Activated effector memory CD4-positive, alpha-beta T cell treated with anti-CD3 and anti-CD28 coated beads, Interleukin-2, amount 50 U/mL, for 16 hours (primary cell): ENCODE measurements around the gene SERPINH1.

Experiments used
- DNase-seq: peaks from one replicate; pipeline ENCODE4 v3.0.0-alpha.2; 2020

Gene SERPINH1

DNA sequence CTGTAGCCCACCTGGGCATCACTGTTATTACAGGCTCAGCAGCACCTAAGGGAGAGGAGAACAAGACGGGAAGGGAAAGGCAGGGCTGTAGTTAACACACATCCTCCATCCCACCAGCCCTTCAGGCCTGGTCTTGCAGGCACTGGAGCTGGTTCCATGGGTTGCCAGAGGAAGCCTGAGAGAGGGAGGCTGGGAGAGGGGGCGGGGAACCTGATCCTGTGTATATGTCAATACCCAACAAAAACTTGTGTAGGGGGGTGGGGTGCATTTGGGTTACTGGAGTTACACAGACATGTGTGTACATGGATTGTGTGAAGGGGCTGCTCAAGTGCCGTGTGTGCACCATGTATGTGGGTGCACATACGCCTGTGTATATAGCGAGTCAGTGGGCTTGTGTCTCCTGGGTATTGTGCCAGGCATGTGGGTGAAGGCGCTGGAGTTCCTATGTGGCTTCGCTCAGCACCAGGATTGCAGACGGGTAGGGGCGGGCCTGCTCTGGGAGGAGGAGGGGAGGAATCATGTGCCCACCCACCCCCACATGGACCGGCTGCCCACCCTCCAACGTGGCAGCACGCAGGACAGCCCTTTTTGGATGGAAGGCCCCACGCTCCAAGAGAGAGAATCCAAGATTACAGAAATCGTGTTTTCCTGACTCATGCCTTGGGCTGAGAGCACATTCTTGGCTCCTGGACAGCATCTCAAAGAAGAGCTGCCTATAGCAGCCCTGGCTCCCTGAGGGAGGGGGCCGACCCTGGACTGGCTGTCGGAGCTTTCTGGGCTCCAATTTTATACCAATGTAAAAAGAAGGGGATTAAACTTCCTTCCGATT, 4.2 kb upstream of the SERPINH1 start:
- no peak for DNase-seq

DNA sequence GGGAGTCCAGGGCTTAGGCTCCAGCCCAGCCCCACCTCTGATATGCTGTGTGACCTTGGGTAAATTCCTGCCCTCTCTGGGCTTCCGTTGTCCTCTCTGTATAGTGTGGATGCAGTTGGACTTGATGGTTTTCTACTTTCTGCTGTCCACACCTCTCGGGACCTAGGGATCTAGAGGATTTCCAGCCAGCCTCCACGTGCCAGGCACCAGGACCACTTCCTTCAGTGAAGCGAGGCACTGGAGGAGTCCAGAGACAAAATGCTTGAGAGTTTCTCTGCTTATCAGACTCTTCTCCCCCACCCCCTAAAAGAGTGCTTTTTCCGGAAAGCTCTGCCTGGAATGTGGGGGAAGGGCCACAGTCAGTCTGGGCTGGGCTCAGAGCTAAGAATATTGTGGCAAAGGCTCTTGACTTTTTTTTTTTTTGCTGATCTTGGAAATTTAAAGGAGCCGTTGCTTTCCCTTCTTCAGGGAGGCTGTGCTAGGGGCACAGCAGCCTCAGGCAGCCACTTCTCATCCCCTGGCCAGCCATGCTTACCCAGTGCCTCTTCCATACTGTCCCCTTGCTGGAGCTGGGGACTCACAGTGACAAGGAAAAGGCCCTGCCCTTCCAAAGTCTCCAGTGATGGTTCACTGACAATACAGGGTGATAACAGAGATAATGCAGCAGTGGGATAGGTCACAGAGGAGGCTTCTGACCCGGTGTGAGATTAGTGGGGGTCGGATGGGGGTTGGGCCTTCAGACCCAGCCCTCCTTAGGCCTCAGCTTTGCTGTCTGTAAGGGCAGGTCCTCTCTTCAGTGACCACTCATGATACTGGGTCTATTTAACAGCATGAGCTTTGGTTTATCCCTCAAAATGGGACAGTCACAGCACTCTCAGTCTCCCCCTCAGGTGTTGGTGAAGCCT, 2.9 kb upstream of the SERPINH1 start:
- no peak for DNase-seq

DNA sequence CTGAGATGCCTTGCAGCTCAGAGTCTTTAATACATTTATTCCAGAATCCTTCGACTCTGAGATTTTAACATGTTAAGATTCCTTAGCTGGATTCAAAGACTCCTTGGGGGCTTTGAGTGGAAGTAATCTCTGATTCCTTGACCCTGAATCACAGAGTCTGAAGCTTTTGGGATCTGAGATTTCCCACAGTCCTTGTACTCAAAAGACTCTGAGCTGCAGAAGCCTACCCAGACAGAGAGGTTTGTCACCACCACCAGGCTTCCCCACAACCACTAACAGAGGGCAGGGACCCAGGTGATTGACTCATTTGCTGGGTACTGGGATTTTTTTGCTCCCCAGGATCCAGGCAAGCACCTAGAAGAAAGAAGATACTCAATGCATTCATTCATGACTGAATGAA, 1.4 kb upstream of the SERPINH1 start:
- no peak for DNase-seq

DNA sequence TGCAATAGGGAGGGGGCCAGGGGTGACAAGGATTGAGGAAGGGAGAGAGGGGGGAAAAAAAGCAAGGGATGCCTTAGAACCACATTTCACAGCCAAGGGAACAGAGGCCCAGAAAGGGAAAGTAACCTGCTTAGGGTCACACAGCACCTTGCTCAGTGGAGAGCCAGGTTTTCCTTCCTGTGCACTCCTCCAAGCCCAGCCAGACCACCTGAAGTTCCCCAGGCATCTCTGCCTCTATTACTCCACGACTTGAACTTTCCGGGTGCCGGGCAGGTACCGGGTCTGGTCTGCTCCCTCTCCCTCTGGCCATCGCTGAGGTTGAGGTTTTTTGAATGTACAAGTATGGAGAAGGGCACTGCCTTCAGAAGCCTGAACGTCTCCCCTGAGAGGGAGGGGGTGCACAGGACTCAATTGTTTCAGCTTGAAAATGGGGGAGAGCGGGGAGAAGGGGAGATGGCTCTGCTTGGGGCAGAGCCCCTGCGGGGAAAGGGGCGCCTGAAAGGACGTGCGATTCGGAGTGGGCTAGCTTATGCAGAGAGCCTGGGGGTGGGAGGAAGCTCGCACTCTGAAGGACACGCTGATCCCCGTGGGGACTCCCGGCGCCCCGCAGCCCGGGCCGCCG, 516 bp upstream of the SERPINH1 start:
- no peak for DNase-seq

DNA sequence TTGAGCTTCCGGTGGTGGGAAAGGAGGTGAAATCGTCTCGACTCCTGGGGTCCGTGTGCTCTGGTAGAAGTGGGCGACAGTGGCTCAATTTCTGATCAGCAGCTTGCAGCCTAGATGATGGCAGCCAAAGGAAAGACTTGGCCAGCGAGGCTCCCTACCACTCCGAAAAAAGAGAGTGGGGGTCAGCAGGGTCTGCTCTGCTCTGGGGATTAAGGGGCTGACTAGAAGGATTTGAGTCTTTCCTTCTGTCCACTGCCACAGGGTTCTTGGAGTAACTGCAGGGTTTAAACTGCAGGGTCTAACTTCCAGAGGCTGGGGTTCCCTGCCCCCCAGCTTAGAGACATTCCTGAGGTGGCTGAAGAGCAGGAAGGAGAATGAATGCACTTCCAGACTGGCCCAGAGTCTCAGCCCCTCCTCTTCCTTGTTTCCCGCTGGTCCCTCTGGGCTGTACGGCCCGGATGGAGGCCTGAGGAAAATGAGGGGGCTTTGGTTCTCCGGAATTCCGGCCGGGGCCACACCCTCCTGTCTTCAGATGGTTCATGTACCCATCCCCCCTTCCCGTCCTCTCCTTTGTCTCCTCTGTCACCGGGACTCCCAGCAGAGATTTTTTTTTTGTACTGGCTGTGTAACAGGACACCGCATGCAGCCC, 907 bp downstream of the SERPINH1 start:
- no peak for DNase-seq

DNA sequence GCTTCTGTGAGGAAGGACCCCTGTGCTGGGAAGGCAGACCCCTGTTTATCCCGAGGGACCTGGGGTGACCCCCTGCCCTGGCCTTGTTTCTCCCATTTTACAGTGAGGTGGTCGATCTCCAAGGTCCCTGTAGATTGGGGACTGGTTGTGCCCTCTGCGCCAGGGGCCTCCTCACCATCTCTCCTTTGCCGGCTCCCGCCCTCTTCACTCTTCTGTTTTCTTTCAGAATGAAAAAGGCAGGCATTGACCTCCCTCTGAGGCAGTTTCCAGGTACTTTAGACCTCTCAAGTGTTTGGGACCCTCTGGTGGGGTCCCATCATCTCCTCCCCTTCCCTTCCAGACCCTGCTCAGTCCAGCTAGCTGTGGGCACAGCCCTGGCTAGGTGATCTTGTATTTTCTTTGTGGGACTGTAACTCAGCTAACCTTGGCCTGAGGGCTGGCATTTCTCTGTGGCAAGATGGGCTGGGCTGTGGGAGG, 1.5 kb downstream of the SERPINH1 start:
- no peak for DNase-seq

DNA sequence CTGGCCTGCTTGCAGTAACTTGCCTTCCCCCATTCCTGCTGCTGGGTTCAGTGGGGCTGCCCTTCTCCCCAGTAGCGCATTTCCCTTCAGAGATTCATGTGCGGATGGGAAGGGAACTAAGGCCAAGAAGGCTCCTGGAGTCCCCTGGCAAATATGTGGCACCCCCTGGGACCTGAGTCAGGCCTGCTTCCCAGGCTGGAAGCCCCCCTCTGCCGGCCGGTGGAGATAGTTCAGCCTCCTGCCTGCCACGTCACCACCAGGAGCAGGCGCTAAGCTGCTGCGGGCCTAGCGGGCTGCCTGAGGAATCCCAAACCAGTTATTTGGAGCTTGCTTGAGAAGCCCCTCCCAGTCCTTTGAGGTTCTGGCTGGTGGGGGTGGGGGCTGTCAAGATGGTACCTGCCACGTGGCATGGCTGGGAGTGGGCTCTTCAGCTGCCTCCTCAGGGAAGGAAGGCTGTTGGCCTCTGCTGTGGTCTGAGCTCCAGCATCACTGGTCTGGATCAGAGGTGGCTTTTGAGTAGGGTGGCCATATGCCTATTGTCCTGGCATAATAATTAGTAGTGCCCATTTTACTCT, 2.0 kb downstream of the SERPINH1 start:
- no peak for DNase-seq

DNA sequence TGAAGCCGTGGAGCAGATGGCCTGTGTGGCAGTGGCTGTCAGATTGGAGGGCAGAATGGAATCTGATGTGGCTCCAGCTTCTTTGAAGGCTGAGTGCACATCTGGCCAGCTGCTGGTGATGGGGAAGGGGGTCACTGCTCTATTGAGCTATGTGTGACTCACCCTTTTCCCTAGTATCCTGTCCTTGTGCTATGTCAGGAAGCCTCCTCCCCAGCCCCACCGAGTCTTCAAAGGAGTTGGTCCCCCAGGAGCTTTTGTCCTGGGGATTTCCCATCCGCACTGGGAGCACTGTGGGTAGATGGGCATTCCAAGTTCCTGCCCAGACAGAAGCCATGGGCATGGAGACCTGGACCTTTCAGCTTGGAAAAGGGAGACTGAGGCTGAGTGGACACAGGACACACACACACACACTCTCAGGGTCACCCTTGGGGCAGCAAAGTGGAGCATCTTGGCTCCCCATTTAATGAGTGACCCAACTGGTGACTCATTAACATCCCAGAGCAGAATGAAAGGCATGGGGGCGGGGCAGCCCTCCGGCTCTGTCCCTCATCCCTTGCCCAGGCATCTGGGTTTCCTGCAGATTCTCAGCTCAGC, 3.3 kb downstream of the SERPINH1 start:
- DNase-seq, result no peak

DNA sequence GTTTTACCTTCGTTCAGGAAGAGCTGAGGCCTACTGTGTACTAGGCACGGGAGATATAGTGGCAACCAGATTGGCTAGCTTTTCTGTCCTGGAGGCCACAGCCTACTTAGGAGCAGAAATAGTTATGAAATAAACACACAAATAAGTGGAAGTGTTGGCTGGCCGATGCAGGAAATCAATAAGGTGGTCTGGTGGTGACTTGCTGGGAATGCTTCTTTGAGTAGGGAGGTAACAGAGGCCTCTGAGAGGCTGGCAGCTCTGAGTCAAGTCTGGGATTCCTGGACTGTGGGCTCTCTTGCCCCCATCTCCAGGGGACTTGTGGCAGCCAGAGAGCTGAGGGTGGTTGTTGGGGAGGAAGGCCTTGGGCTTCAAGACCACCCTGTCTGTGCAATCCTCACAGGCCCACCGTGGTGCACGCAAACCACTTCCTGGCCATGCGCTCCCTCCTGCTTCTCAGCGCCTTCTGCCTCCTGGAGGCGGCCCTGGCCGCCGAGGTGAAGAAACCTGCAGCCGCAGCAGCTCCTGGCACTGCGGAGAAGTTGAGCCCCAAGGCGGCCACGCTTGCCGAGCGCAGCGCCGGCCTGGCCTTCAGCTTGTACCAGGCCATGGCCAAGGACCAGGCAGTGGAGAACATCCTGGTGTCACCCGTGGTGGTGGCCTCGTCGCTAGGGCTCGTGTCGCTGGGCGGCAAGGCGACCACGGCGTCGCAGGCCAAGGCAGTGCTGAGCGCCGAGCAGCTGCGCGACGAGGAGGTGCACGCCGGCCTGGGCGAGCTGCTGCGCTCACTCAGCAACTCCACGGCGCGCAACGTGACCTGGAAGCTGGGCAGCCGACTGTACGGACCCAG, 4.1 kb downstream of the SERPINH1 start:
- no peak for DNase-seq

DNA sequence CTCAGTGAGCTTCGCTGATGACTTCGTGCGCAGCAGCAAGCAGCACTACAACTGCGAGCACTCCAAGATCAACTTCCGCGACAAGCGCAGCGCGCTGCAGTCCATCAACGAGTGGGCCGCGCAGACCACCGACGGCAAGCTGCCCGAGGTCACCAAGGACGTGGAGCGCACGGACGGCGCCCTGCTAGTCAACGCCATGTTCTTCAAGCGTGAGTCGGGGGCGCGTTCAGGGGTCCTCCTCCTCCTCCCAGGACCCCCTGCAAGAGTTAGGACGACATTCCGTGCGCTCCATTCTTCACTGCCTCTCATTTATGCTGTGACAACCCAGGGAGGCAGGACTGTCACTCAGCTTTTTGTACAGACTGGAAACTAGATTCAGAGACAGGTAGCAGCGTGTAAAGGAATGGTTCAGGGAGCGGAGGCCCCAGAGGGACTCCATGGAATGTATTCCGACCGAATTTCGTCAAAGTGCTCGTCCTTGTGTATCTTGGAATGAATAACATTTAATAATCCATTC, 4.8 kb downstream of the SERPINH1 start:
- no peak for DNase-seq

DNA sequence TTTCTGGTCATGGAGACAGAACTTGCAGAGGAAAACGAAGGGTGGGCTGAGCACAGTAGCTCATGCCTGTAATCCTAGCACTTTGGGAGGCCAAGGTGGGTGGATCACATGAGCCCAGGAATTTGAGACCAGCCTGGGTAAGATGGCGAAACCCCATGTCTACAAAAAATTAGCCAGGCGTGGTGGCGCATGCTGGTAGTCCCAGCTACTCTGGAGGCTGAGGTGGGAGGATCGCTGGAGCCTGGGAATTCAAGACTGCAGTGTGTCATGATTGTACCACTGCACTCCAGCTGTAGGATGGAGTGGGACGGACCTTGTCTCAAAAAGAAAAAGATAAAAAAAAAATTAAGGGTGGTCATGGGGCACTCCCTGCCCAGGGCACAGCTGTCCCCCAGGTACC, 5.9 kb downstream of the SERPINH1 start:
- no peak for DNase-seq

DNA sequence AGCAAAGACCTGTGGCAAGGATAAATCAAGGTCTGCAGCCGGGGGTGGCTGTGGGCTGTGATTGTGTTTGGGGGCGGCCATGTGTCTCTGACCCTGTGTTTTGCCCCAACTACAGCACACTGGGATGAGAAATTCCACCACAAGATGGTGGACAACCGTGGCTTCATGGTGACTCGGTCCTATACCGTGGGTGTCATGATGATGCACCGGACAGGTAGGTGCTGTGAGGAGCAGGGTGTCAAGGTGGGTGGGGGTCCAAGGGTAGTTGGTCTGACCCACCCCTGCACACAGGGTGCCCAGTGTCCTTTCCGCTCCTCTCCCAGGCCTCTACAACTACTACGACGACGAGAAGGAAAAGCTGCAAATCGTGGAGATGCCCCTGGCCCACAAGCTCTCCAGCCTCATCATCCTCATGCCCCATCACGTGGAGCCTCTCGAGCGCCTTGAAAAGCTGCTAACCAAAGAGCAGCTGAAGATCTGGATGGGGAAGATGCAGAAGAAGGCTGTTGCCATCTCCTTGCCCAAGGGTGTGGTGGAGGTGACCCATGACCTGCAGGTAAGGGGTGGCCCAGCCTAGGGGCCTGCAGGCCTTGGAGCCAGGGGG, 6.7 kb downstream of the SERPINH1 start:
- DNase-seq, result no peak

DNA sequence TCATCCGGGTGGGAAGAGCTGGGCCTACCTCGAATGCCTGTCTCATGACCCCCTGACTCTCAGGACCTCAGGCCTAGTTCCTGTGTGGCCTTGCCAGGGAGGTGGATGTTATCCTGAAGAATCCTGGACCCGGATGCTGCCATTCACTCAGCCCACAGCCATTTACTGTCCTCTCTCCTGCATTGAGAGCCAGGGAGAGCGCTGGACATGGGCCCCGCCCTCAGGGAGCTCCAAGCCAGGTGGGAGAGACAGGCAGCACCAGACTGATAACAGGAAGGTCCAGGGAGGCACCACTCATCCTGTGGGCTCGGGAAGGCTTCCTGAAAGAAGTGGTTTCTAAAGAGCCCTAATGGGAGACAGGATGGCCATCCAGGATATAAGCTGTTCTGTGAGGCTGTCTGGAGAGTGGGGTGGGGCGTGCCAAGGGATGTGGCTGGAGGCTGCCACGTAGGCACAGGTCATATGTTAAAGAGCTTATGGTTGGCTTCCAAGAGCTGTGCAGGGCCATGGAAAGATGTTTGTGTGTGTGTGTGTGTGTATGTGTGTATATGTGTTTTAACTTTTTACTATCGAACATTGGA, 8.6 kb downstream of the SERPINH1 start:
- no peak for DNase-seq

DNA sequence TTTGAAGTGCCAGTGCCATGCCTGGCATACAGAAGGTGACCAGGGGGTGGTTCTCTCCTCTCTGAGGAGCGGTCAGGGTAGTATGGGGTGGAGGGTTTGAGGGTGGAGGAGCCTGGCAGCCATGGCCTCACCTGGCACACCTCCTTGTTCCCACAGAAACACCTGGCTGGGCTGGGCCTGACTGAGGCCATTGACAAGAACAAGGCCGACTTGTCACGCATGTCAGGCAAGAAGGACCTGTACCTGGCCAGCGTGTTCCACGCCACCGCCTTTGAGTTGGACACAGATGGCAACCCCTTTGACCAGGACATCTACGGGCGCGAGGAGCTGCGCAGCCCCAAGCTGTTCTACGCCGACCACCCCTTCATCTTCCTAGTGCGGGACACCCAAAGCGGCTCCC, 9.6 kb downstream of the SERPINH1 start:
- no peak for DNase-seq

DNA sequence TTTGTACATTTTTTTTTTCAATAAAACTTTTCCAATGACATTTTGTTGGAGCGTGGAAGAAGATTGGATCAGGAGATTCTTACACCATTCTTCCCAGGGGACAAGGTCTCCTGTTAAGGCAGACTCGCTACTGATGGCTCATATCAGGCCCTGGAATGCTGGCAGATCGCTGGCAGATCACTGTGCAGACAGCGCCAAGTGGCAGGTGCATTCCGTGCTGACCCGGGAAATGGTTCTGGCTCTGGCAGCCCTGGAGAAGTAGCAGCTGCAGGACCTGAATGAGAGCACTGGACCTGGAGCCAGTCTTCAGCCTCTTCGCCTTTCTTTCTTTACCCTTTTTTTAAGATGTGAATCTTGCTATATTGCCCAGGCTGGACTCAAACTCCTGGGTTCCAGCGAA, 10.7 kb downstream of the SERPINH1 start:
- no peak for DNase-seq

DNA sequence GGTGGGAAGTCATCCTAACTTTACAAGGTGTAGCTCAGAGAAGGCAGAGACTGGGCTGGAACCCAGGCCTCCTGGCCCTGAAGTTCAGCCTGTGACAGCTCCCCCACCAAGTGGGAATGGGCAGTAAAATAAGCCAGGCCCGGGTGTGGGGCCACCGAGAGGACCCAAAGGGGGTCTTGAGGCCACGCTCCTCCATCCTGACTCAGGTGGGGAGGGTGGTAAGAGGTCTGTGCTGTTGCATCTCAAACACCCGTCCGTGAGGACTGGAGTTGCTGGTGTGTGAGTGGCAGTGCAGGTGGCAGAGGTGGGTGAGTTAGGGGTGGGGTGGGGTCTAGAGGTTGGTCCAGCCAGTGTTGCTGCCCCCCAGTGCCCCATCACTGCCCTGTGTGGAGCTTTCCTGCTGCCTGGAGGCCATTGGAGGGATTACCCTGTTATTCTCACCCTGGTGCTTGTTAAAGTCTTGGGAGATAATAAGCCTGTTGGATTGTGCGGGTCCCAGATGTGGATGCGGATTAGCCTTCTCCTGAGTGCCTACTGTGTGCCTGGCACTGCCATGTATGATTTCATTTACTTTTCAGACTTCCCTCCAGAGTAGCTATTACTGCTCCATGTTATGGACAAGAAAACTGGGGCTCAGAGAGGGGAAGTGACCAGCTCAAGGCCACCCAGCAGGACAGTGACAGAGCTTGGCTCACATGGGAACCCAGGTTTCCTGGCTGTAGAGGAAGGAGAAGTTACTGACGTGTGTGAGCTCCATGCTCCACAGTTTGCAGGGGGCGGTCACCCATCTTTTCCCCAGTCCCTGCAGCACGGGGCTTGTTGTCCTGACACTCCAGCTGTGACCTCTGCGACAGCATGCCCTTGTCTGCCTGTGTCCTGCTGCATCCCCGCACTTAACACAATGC, 12.9 kb downstream of the SERPINH1 start:
- DNase-seq, result no peak

DNA sequence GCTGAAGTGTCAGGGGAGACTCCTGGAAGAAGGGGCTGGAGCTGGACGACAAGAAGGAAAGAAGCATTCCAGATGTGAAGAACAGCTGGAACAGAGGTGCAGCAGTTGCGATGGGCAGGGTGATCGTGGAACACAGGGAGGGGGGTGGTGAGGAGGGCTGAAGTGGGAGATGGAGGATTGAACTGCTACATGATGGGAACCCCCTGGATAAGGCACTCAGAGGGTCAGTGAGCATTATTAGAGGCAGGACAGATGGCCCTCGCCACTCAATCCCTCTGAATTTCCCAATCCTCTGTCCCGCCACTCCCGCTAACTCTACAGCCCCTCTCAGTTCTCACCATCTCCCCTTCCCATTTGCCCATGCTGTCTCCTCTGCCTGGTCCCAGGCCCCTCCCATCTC, 14.0 kb downstream of the SERPINH1 start:
- no peak for DNase-seq

DNA sequence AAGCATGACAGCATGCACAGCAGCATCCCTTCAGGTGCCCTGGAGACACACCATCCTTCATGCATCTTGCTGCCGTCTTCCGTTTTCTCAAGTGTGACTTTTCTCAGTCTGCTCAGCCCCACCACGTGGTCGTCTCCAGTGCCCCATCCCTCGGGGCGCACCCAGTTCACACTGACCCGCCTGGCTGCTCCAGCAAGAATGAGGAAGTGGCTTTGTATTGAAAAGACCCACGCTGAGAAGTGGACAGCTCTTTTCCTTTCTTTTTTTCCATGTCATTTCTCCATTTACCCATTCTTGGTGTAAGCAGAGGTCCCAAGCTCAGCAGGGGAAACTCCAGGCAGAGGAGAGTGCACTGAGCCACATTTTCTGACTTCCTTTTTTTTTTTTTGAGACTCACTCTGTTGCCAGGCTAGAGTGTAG, 14.5 kb downstream of the SERPINH1 start:
- DNase-seq, result no peak

DNA sequence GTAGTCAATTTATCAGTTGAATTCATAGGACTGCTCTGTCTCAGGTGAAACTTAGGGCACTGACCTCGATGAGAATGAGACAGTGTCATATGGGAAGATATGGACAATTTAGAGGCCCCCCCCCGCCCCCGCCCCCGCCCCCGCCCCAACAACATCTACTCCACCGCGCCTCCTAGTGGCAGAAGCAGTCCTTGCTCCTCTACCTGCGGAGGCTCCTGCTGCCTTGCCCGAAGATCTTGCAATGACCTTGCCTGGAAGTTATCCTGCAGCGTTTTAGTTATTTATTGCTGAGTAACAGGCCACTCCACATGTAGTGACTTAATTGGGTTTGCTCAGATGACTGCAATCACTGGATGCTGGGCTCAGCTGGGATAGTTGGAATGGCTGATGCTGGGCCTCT, 15.2 kb downstream of the SERPINH1 start:
- peak; percentile 83 for DNase-seq
